Loucy (cell line): ENCODE measurements around the gene RGS9.
"Not testable (repeated sequence)": the region's sequence is repeated elsewhere in the genome, so short reads cannot be mapped to it uniquely, and the experiment has no call there.

Experiments
- CTCF ChIP-seq: fragments of 200-600 bp; sonication (generic); conservative IDR thresholded peaks from 2 replicates; pipeline ENCODE4 v1.5.1; 2014; ENCODE audit warnings: mild to moderate bottlenecking, antibody characterized with exemption, low read length
- EZH2phosphoT487 ChIP-seq: fragments of 200-600 bp; IDR thresholded peaks from 2 replicates; pipeline ENCODE4 v1.6.1; 2018; ENCODE audit warnings: antibody characterized with exemption, mild to moderate bottlenecking, moderate library complexity, borderline replicate concordance

- not testable (repeated sequence) for TF ChIP-seq CTCF, EZH2phosphoT487
Observed at GRCh38 chr17:65180752-65181236, 43.6 kb downstream of the RGS9 start.
